ENCODE data around the gene RGR. TPM values are rescaled to one million over a fixed set of nuclear protein-coding genes. Genes with fewer than 3 reads are reported as not detected.
A peak's percentile ranks its signal among the peaks of the same experiment; 100 is the strongest.

RGR gene
- total RNA-seq, 1 donor from 2014 or later: not detected

DNA sequence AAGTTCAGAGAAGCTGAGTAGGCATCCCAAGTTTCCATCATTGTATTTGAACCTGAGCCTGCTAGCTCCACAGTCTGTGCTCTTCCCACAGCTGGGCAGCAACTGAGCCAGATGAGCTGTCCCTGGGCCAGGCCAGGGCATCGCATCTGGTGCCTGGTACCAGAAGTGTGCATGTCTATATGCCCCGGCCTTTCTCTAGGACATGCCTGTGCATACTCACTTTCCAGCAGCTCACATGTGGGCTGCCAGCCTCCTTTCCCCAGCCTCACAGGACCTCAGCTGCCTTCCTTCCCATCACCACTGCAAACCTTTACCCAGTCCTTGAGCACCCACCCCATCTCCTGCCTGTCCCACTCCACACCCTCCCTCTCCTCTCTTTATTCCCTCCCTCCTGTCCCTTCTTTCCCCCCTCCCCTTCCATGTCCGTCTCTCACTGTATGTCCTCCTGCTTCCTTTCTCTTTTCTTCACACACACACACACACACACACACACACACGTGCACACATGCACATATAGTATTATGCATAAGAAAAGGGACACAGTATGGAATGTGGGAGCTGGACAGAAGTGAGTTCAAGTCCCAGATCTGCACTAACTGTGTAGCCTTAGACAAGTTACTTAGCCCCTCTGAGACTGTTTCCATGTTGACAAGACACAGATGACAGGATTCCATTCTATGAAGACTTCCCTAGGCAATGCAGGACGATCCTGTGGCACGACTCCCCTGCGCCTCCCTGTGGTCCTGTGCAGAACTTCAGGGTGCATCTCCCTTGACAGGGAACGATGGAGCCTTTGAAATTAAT, 39.6 kb upstream of the RGR start:
- H3K36me3 ChIP-seq (ENCODE audit: control insufficient read depth, insufficient read depth, low read length): peaks cover 1% of the 10 kb centered on the region
- H3K27me3 ChIP-seq (ENCODE audit: control insufficient read depth, insufficient read depth, low read length): no peaks in the 10 kb centered on the region
- peak; percentile 62 for FAIRE-seq
- TF ChIP-seq CTCF (IDR thresholded peaks at IDR 0.05; ENCODE audit: insufficient read depth, low read length, severe bottlenecking): peak; percentile 95
- DNase-seq (ENCODE audit: low read depth): peak; percentile 56
- no peak overlapping the region for H3K4me3 ChIP-seq (ENCODE audit: low read depth, low read length)

DNA sequence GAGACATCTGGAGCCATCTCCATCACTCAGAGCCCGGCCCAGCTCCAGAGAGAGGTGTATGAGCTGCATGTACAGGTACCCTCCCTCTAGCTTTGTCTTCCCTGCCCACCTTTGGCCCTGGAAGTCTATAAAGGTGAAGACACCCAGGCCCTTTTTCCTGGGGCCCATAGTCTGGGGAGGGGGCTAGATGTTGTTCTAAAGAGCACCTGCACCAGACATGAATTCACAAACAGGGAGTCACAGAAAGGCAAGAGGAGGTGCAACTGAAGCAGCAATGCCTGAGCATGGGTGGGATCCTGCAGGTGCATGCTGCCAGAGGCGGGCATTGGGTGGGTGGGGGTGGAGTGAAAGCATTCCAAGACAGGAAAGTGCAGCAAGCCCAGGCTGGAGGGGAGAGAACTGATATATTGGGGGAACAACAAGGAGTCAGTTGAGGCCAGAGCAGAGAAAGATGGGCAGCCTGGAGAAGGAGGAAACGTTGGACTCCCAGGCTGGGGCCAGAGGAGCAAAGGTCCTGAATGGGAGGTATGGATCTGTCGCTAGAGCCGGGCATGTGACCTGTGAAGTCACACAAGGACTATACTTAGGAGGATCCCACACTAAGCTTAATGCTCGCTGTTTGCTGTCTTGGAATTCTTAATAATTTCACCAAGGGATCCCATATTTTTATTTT, 38.9 kb upstream of the RGR start:
- TF ChIP-seq CTCF (IDR thresholded peaks at IDR 0.05; ENCODE audit: insufficient read depth, low read length, severe bottlenecking): no peak
- FAIRE-seq: no peak
- H3K27me3 ChIP-seq (ENCODE audit: control insufficient read depth, insufficient read depth, low read length): no peaks in the 10 kb centered on the region

DNA sequence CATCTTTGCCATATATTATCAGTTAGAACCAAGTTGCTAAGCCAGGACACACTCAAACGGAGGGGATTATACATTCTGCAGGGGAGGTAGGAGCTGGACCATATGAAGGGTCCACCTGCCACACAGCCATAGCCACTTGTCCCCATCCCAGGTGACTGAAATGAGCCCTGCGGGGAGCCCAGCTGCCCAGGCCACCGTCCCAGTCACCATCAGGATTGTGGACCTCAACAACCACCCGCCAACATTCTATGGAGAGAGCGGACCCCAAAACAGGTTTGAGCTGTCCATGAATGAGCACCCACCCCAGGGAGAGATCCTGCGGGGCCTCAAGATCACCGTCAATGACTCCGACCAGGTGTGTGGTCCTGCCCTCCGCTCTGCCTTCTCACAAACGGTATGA, 36.8 kb upstream of the RGR start:
- H3K4me3 ChIP-seq (ENCODE audit: low read depth, low read length): no peak overlapping the region
- H3K27me3 ChIP-seq (ENCODE audit: control insufficient read depth, insufficient read depth, low read length): no peaks in the 10 kb centered on the region
- H3K36me3 ChIP-seq (ENCODE audit: control insufficient read depth, insufficient read depth, low read length): no peaks in the 10 kb centered on the region
- no peak for TF ChIP-seq CTCF (IDR thresholded peaks at IDR 0.05; ENCODE audit: insufficient read depth, low read length, severe bottlenecking)
- DNase-seq (ENCODE audit: low read depth) (no peak), FAIRE-seq (no peak)

More for the DNA sequence above, 38.9 kb upstream of the RGR start:
- Histone ChIP-seq H3K4me3 (ENCODE audit: low read depth, low read length) (no peak overlapping the region), H3K36me3 (ENCODE audit: control insufficient read depth, insufficient read depth, low read length) (no peaks in the 10 kb centered on the region)
- no peak for DNase-seq (ENCODE audit: low read depth)

DNA sequence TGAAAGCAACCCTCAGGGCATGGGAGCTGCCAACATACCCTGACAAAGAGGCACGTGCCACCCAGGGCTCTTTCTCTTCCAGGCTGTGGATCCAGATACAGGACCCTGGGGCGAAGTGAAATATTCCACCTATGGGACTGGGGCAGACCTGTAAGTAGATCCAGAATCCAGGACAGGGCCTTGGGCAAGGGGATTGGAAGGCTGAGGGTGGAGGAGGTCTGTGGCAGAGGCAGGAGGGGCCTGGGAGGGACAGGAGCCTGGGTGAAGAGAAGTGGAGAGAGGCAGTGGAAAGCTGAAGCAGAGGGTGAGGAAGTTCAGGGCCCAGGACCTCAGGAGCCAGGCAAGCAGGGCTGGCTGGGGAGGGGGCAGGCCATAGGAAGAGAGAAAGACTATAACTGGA, 33.3 kb upstream of the RGR start:
- TF ChIP-seq CTCF (IDR thresholded peaks at IDR 0.05; ENCODE audit: insufficient read depth, low read length, severe bottlenecking): no peak
- no peak for FAIRE-seq
- DNase-seq (ENCODE audit: low read depth): no peak
- no peaks in the 10 kb centered on the region for H3K36me3 ChIP-seq (ENCODE audit: control insufficient read depth, insufficient read depth, low read length)
- no peaks in the 10 kb centered on the region for H3K27me3 ChIP-seq (ENCODE audit: control insufficient read depth, insufficient read depth, low read length)
- H3K4me3 ChIP-seq (ENCODE audit: low read depth, low read length): no peak overlapping the region

GRCh38 chr10:84212014-84212413, 32.8 kb upstream of the RGR start:
- no peak for TF ChIP-seq CTCF (IDR thresholded peaks at IDR 0.05; ENCODE audit: insufficient read depth, low read length, severe bottlenecking)
- H3K27me3 ChIP-seq (ENCODE audit: control insufficient read depth, insufficient read depth, low read length): no peaks in the 10 kb centered on the region
- FAIRE-seq: peak; percentile 43
- H3K36me3 ChIP-seq (ENCODE audit: control insufficient read depth, insufficient read depth, low read length): no peaks in the 10 kb centered on the region
- DNase-seq (ENCODE audit: low read depth): no peak
- H3K4me3 ChIP-seq (ENCODE audit: low read depth, low read length): no peak overlapping the region

Data from bronchial epithelial cell (primary cell).